LNCaP clone FGC (cell line): Measurements from ENCODE around the gene GPR152.
"Not testable (repeated sequence)": the region's sequence is repeated elsewhere in the genome, so short reads cannot be mapped to it uniquely, and the experiment has no call there.

ENCODE experiments used
- DNase-seq: peaks from one replicate; pipeline ENCODE4 v3.0.0-alpha.2; 2011; ENCODE audit warnings: low read depth
- H3K4me3 ChIP-seq: 2 replicates; pipeline ENCODE4 v1.5.1; 2011; ENCODE audit warnings: mild to moderate bottlenecking, low read depth, low read length, control low read depth
- CTCF ChIP-seq: IDR thresholded peaks from 2 replicates; pipeline ENCODE4 v1.5.1; 2012; ENCODE audit warnings: mild to moderate bottlenecking; ENCODE audit not compliant: control insufficient read depth, insufficient read depth; ENCODE audit errors: extremely low read depth

GPR152 gene

GRCh38 chr11:67405196-67405567 lies 47.3 kb downstream of the GPR152 start:
- DNase-seq = no peak
- TF ChIP-seq CTCF = no peak
- no peak overlapping the region for H3K4me3 ChIP-seq

DNA sequence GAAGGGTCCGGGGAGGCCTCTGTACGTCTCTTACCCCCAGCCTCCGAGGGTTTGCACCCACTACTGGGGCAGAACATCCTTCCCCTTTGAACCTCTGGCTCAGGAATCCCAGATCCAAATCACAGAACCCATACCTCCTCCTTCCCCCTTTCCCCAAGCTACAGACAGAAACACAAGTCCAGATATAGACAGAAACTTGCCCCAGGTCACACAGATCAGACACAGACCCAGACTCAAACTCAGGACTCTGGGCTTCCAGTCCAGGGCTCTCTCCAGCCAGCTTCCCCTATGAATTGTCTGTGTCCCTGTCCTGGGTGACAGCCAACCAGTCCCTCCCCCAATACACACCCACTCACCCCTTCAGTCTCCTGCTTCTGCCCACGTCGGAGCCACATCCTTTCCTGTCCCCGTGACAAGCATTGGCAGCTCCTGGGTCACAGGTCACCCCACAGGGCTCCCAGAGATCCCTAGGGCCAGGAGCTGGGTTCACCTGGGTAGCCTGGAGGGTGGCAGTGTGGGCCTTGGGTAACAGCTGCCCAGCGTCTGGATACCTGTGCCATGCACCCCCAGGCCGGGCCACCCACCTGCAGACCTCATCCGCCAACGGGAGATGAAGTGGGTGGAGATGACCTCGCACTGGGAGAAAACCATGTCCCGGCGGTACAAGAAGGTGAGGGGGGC lies 47.9 kb downstream of the GPR152 start:
- DNase-seq = no peak
- TF ChIP-seq CTCF = no peak
- no peak overlapping the region for H3K4me3 ChIP-seq

- DNase-seq, H3K4me3 ChIP-seq: not testable (repeated sequence)
Measured at GRCh38 chr11:67403085-67403484, 49.4 kb downstream of the GPR152 start.

- not testable (repeated sequence) for DNase-seq
- H3K4me3 ChIP-seq = peak overlapping the region; percentile 19; the same call in 1 of the 2 replicates
Measured at GRCh38 chr11:67402192-67402839, 50.2 kb downstream of the GPR152 start.

GRCh38 chr11:67401495-67402191 lies 50.9 kb downstream of the GPR152 start, which contains the start of gene PPP1CA:
Gene PPP1CA (minus strand): TSS chr11:67401858. CDS start chr11:67401782, 76 bp downstream.
- H3K4me3 ChIP-seq = peak within 1 kb of the TSS; percentile 97
- peak; percentile 46 for TF ChIP-seq CTCF
- no peak for DNase-seq
